Stromal cell of bone marrow (primary cell): Measurements from ENCODE around the gene SSB.
"Not testable (repeated sequence)": the region's sequence is repeated elsewhere in the genome, so short reads cannot be mapped to it uniquely, and the experiment has no call there.

Experiments
- DNase-seq: peaks from one replicate; pipeline ENCODE4 v3.0.0-alpha.2; 2012; ENCODE audit warnings: low read depth

SSB gene

GRCh38 chr2:169838743-169839489 lies 40.2 kb downstream of the SSB start:
- DNase-seq, result no peak

- no peak for DNase-seq
Measured at GRCh38 chr2:169839954-169840746, 41.5 kb downstream of the SSB start.

- DNase-seq, result no peak
Measured at GRCh38 chr2:169840747-169841142, 42.1 kb downstream of the SSB start.

GRCh38 chr2:169841625-169842024 lies 43.0 kb downstream of the SSB start:
- DNase-seq, result not testable (repeated sequence)

- peak; percentile 17 for DNase-seq
Measured at GRCh38 chr2:169845016-169845415, 46.3 kb downstream of the SSB start.

- DNase-seq, result not testable (repeated sequence)
Measured at GRCh38 chr2:169848959-169849693, 50.5 kb downstream of the SSB start.

- DNase-seq, result no peak
Measured at GRCh38 chr2:169849710-169850109, 51.0 kb downstream of the SSB start.

- no peak for DNase-seq
Measured at GRCh38 chr2:169853041-169853668, 54.5 kb downstream of the SSB start.

- not testable (repeated sequence) for DNase-seq
Measured at GRCh38 chr2:169855281-169856258, 56.9 kb downstream of the SSB start.

- DNase-seq, result no peak
Measured at GRCh38 chr2:169859423-169859822, 60.8 kb downstream of the SSB start.

- DNase-seq, result no peak
Measured at GRCh38 chr2:169860149-169860548, 61.5 kb downstream of the SSB start.
